HepG2 (cell line): ENCODE data around the gene MMP24OS. TPM values are rescaled to one million over a fixed set of nuclear protein-coding genes. Genes with fewer than 3 reads are reported as not detected.

Experiments used
- ATAC-seq: fragments of 200-7000 bp; cut with Tn5 transposase; 3 replicates; pipeline ENCODE4 v1.9.1; 2020; ENCODE audit warnings: mild to moderate bottlenecking, moderate library complexity
- BruUV-seq: library from RNA; stranded (reverse); fragments of 400-500 nt; replicated peaks from 2 replicates; lab custom pipeline; 2021; lab: Mats Ljungman, UMichigan
- CTCF ChIA-PET: fragments of 300-600 bp; formaldehyde crosslinking; extraction: SDS; loops from one replicate; lab custom pipeline; 2021; ENCODE audit warnings: low total read pairs, inconsistent platforms, low intra/inter-chr PET ratio; lab: Yijun Ruan, JAX
- POLR2A ChIA-PET: fragments of 350-600 bp; sonication (Branson Sonifier 250); formaldehyde crosslinking; loops from one replicate; lab custom pipeline; 2020; ENCODE audit warnings: antibody characterized with exemption, inconsistent platforms; lab: Yijun Ruan, JAX
- DNase-seq: peaks from one replicate; pipeline ENCODE4 v3.0.0-alpha.2; 2015; ENCODE audit warnings: low spot score
- FAIRE-seq: peaks from 3 replicates; lab custom pipeline; 2011; peaks lifted over from hg19 to GRCh38; lab: Jason Lieb, UNC
- H2AFZ ChIP-seq: one replicate; pipeline ENCODE4 v1.6.1; 2011; ENCODE audit warnings: low read length, inconsistent platforms
- H3K27ac ChIP-seq: fragments of 300-600 bp; 3 replicates; pipeline ENCODE4 v1.8.0; 2011; ENCODE audit warnings: mixed run types, mild to moderate bottlenecking, mixed read lengths, low read length, inconsistent platforms; ENCODE audit not compliant: insufficient read depth; ENCODE audit errors: extremely low read length
- H3K27me3 ChIP-seq, 2 experiments: fragments of 200-600 bp in 1 of 2; 2 replicates in 1 of 2; 3 replicates in 1 of 2; pipeline versions ENCODE4 v1.6.0 to v1.8.0; 2011; ENCODE audit warnings: low read length in 2 of 2, mild to moderate bottlenecking in 2 of 2, moderate library complexity in 2 of 2, inconsistent platforms in 1 of 2; ENCODE audit not compliant: insufficient read depth in 2 of 2, control insufficient read depth in 1 of 2
- H3K36me3 ChIP-seq, 2 experiments: fragments of 200-600 bp in 1 of 2; replicated peaks in 1 of 2; 2 replicates in 1 of 2; 3 replicates in 1 of 2; pipeline versions ENCODE4 v1.5.1 to v1.8.0; 2011; ENCODE audit warnings: low read length in 2 of 2, inconsistent platforms in 1 of 2; ENCODE audit not compliant: insufficient read depth in 2 of 2, control insufficient read depth in 1 of 2
- H3K4me1 ChIP-seq: 2 replicates; pipeline ENCODE4 v1.5.1; 2012; ENCODE audit warnings: low read length, inconsistent platforms; ENCODE audit not compliant: insufficient read depth
- H3K4me2 ChIP-seq: 2 replicates; pipeline ENCODE4 v1.6.0; 2011; ENCODE audit warnings: low read depth, low read length, inconsistent platforms
- H3K4me3 ChIP-seq, 3 experiments: fragments of 200-600 bp in 1 of 3; sonication (generic), shearing (Covaris generic) in 1 of 3; replicated peaks in 1 of 3; 2 replicates each; pipeline ENCODE4 v1.5.1; 2011 to 2016; ENCODE audit warnings: low read length in 3 of 3, inconsistent platforms in 2 of 3, low read depth in 2 of 3, mild to moderate bottlenecking in 2 of 3, control low read depth in 1 of 3, mixed read lengths in 1 of 3; ENCODE audit not compliant: insufficient read depth in 1 of 3
- H3K79me2 ChIP-seq: one replicate; pipeline ENCODE4 v1.6.1; 2011; ENCODE audit warnings: low read length, inconsistent platforms; ENCODE audit not compliant: insufficient read depth
- H3K9ac ChIP-seq: 2 replicates; pipeline ENCODE4 v1.6.0; 2011; ENCODE audit warnings: mild to moderate bottlenecking, low read depth, low read length, inconsistent platforms; ENCODE audit not compliant: insufficient read depth
- H3K9me3 ChIP-seq: 2 replicates; pipeline ENCODE4 v1.5.1; 2012; ENCODE audit warnings: mild to moderate bottlenecking, low read length
- H4K20me1 ChIP-seq: 2 replicates; pipeline ENCODE4 v1.6.0; 2011; ENCODE audit warnings: inconsistent platforms, mild to moderate bottlenecking, low read length, moderate library complexity; ENCODE audit not compliant: insufficient read depth
- ASH2L ChIP-seq: fragments of 300-600, 200-600 bp; sonication (generic); IDR thresholded peaks from 2 replicates; pipeline ENCODE4 v1.7.0; 2017; ENCODE audit warnings: low read depth, mild to moderate bottlenecking, moderate library complexity, mixed read lengths, low read length; ENCODE audit not compliant: insufficient read length
- BCL3 ChIP-seq: sonication (generic); formaldehyde crosslinking; IDR thresholded peaks from 2 replicates; pipeline ENCODE4 v1.5.1; 2020; ENCODE audit warnings: mild to moderate bottlenecking, missing genetic modification reagents, moderate library complexity
- FLYWCH1 ChIP-seq: sonication (generic); formaldehyde crosslinking; IDR thresholded peaks from 2 replicates; pipeline ENCODE4 v1.8.1; 2023; ENCODE audit warnings: mild to moderate bottlenecking, missing genetic modification reagents
- HOXA3 ChIP-seq: sonication (generic); formaldehyde crosslinking; IDR thresholded peaks from 2 replicates; pipeline ENCODE4 v1.5.0; 2020; ENCODE audit warnings: missing genetic modification reagents
- KLF16 ChIP-seq, 2 experiments: sonication (generic) in 1 of 2; formaldehyde crosslinking in 1 of 2; IDR thresholded peaks; 2 replicates each; pipeline versions ENCODE4 v1.6.1 to v1.8.0; 2016 to 2023; ENCODE audit warnings: missing genetic modification reagents in 2 of 2, missing compliant biosample characterization in 1 of 2
- MEIS1 ChIP-seq: sonication (generic); formaldehyde crosslinking; IDR thresholded peaks from 2 replicates; pipeline ENCODE4 v1.9.0; 2021; ENCODE audit warnings: mild to moderate bottlenecking, missing genetic modification reagents, moderate library complexity, borderline replicate concordance
- MIER3 ChIP-seq: IDR thresholded peaks from 2 replicates; pipeline ENCODE4 v1.6.1; 2016; ENCODE audit warnings: missing compliant biosample characterization, borderline replicate concordance
- MNT ChIP-seq: fragments of 450-650 bp; IDR thresholded peaks from 2 replicates; pipeline ENCODE4 v1.6.1; 2016
- NFIC ChIP-seq: IDR thresholded peaks from 2 replicates; pipeline ENCODE4 v1.6.1; 2012; ENCODE audit warnings: mild to moderate bottlenecking, low read length, inconsistent platforms
- SMC3 ChIP-seq: IDR thresholded peaks from 2 replicates; pipeline ENCODE4 v1.6.1; 2011; ENCODE audit warnings: low read length, improper control_type of control experiment
- SOX5 ChIP-seq: IDR thresholded peaks from 2 replicates; pipeline ENCODE4 v1.6.1; 2016; ENCODE audit warnings: borderline replicate concordance
- ZBTB38 ChIP-seq: sonication (generic); formaldehyde crosslinking; IDR thresholded peaks from 2 replicates; pipeline ENCODE4 v1.5.1; 2020; ENCODE audit warnings: mild to moderate bottlenecking, missing genetic modification reagents
- ZFX ChIP-seq: sonication (generic); formaldehyde crosslinking; IDR thresholded peaks from 2 replicates; pipeline ENCODE4 v1.4.0; 2020; ENCODE audit warnings: mild to moderate bottlenecking, low read depth, missing genetic modification reagents, moderate library complexity
- ZNF331 ChIP-seq: sonication (generic); formaldehyde crosslinking; IDR thresholded peaks from 2 replicates; pipeline ENCODE4 v1.4.0; 2020; ENCODE audit warnings: missing genetic modification reagents
- ZNF501 ChIP-seq: sonication (generic); formaldehyde crosslinking; IDR thresholded peaks from 2 replicates; pipeline ENCODE4 v1.5.1; 2020; ENCODE audit warnings: mild to moderate bottlenecking, moderate library complexity, missing genetic modification reagents
- ZNF788 ChIP-seq: sonication (generic); formaldehyde crosslinking; IDR thresholded peaks from 2 replicates; pipeline ENCODE4 v1.5.0; 2020; ENCODE audit warnings: mild to moderate bottlenecking, missing genetic modification reagents, borderline replicate concordance
- ZSCAN29 ChIP-seq: sonication (generic); formaldehyde crosslinking; conservative IDR thresholded peaks from 2 replicates; pipeline ENCODE4 v1.4.0; 2020; ENCODE audit warnings: mild to moderate bottlenecking, missing genetic modification reagents
- WGBS: methylation state at CpG from one replicate; pipeline ENCODE4 v1.1.6; 2017; ENCODE audit warnings: low lambda C conversion rate; 5-methylcytosine and 5-hydroxymethylcytosine counted together
- in situ Hi-C: cut with HindIII; loops from 2 replicates; pipeline ENCODE4 v1.10.0; 2017; ENCODE audit warnings: low pct_unique_long_range_greater_than_20kb; ENCODE audit not compliant: extremely low pct_ligation_motif_present
- intact Hi-C: fragments of 100-400 bp; cut with micrococcal nuclease; formaldehyde crosslinking; loops from one replicate; pipeline ENCODE4 v1.10.0; 2022; ENCODE audit not compliant: unreplicated experiment
- polyA plus RNA-seq, 8 experiments: library from polyadenylated mRNA; depleted of rRNA in 3 of 8; stranded (reverse) in 7 of 8; unstranded in 1 of 8; fragments of >200 nt; fragmentation: Illumina TruSeq in 4 of 8; extraction: Trizol in 4 of 8; gene quantifications; 2 replicates each; pipeline versions ENCODE4 v1.2.1 to v1.2.3, GENCODE V29; 2011 to 2016; ENCODE audit warnings: low read depth in 4 of 8, missing spikeins in 1 of 8, mixed read lengths in 1 of 8; ENCODE audit not compliant: insufficient read depth in 1 of 8
- total RNA-seq, 5 experiments: library from RNA; depleted of rRNA; stranded (reverse); fragments of >200 nt; fragmentation: Illumina TruSeq; extraction: Trizol; gene quantifications; 2 replicates each; pipeline ENCODE4 v1.2.3, GENCODE V29; 2016; ENCODE audit warnings: low read depth in 1 of 5
- TF ChIP-seq, protein P1 (sequence below): sonication (generic); formaldehyde crosslinking; IDR thresholded peaks from 2 replicates; pipeline ENCODE4 v1.5.1; 2020; ENCODE audit warnings: missing genetic modification reagents, mild to moderate bottlenecking, borderline replicate concordance
- TF ChIP-seq, protein P2 (sequence below): sonication (generic); formaldehyde crosslinking; IDR thresholded peaks from 2 replicates; pipeline ENCODE4 v1.8.0; 2022; ENCODE audit warnings: mild to moderate bottlenecking, missing genetic modification reagents; ENCODE audit not compliant: insufficient replicate concordance

MMP24OS gene
- total and polyA plus RNA-seq, 2 of the 13 experiments (the other 11 are each of a cell fraction or from before 2014, with no cell fraction given), result 6.0 to 8.5 TPM

GRCh38 chr20:35306931-35307517, 29.1 kb upstream of the MMP24OS start:
- no peaks in the 10 kb centered on the region for H4K20me1 ChIP-seq
- H3K27ac ChIP-seq, result peak overlapping the region; percentile 43
- no peak overlapping the region for H3K4me2 ChIP-seq
- no peaks in the 10 kb centered on the region for H3K27me3 ChIP-seq
- POLR2A ChIA-PET, result interaction anchor here (0.8 to 6.5 kb wide), 11 partner anchors 9 to 148 kb away, joined by 3 to 78 read pairs (median 26); partner anchors contain the start of genes CEP250 and EIF6
- FAIRE-seq, result peak; percentile 70
- CTCF ChIA-PET, result interaction anchor here (0.6 to 6.9 kb wide), 5 partner anchors 13 to 162 kb away, joined by 3 to 204 read pairs (median 3); no protein-coding TSS in a partner anchor
- BruUV-seq, result no TSS peak
- H3K36me3 ChIP-seq, result peaks cover 12 to 48% of the 10 kb centered on the region in 2 experiments; a peak in 4 of 5 replicates
- no peak overlapping the region for H3K4me3 ChIP-seq
- H3K9me3 ChIP-seq, result no peaks in the 10 kb centered on the region
- no peak overlapping the region for H3K9ac ChIP-seq
- H2AFZ ChIP-seq, result no peak overlapping the region
- H3K4me1 ChIP-seq, result peaks cover 49% of the 10 kb centered on the region
- intact Hi-C loops, result loop anchor here (1.0 to 5.0 kb wide), 2 partner anchors 20 to 35 kb away; no protein-coding TSS in a partner anchor
- H3K79me2 ChIP-seq, result no peaks in the 10 kb centered on the region
- DNase-seq, result peak; percentile 80
- in situ Hi-C loops, result no loop called here
- WGBS, result 57% methylated on average over 4 of the region's 4 CpGs
- peak; percentile 90 for ATAC-seq
- TF ChIP-seq SOX5 (CRISPR knock-in tag) (peak; percentile 38; the same call in 1 of the 2 replicates), SMC3 (peak; percentile 99), FLYWCH1 (no peak), MEIS1 (CRISPR knock-in tag) (0 out of 2 replicates have a peak, but pooled peaks have one; percentile 41), MNT (no peak), KLF16 (CRISPR knock-in tag; IDR thresholded peaks at IDR 0.05) (peak in 1 of 2 experiments; percentile 60; a peak in 1 of 4 replicates), ZFX (CRISPR knock-in tag) (peak; percentile 46; the same call in 1 of the 2 replicates), ZBTB38 (CRISPR knock-in tag) (peak; percentile 62; the same call in 1 of the 2 replicates), ZSCAN29 (CRISPR knock-in tag) (no peak), HOXA3 (peak; percentile 49; the same call in 1 of the 2 replicates), BCL3 (CRISPR knock-in tag) (peak; percentile 75; the same call in 1 of the 2 replicates), ZNF788 (CRISPR knock-in tag) (peak; percentile 54; the same call in 1 of the 2 replicates), ASH2L (peak; percentile 40), MIER3 (CRISPR knock-in tag) (peak; percentile 61; the same call in 1 of the 2 replicates), ZNF501 (CRISPR knock-in tag) (peak; percentile 34; the same call in 1 of the 2 replicates), NFIC (no peak), ZNF331 (CRISPR knock-in tag) (0 out of 2 replicates have a peak, but pooled peaks have one; percentile 53)
- TF ChIP-seq, protein P1, sequence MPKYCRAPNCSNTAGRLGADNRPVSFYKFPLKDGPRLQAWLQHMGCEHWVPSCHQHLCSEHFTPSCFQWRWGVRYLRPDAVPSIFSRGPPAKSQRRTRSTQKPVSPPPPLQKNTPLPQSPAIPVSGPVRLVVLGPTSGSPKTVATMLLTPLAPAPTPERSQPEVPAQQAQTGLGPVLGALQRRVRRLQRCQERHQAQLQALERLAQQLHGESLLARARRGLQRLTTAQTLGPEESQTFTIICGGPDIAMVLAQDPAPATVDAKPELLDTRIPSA (CRISPR knock-in tag), result no peak
- TF ChIP-seq, protein P2, sequence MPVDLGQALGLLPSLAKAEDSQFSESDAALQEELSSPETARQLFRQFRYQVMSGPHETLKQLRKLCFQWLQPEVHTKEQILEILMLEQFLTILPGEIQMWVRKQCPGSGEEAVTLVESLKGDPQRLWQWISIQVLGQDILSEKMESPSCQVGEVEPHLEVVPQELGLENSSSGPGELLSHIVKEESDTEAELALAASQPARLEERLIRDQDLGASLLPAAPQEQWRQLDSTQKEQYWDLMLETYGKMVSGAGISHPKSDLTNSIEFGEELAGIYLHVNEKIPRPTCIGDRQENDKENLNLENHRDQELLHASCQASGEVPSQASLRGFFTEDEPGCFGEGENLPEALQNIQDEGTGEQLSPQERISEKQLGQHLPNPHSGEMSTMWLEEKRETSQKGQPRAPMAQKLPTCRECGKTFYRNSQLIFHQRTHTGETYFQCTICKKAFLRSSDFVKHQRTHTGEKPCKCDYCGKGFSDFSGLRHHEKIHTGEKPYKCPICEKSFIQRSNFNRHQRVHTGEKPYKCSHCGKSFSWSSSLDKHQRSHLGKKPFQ, result no peak
